Measurements from ENCODE around the gene AWAT2.

The AWAT2 gene

DNA sequence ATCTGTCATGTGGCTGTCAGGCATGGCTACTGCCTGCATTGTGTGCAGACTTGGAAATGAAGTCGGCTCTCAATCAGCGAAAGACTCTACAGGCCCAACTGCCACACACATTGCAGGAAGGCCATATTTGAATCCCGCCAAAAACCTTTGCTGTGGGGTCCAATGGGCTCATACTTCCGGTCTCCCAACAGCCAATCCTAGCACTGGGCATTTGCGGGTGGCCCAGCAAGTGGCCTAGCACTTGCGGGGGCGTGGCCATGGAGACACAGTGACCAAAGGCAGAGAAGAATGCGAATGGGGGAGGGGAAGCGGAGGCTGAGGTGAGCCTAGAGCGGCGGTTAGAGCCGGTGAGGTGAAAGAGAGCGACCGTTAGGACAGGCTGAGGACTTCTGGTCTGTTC, 12.3 kb upstream of the AWAT2 start, which contains the start of gene OTUD6A:
OTUD6A (plus strand) TSS at position 382 of the 400 bp plus-strand sequence. CDS start 68 bp downstream, outside the sequence.
- TF ChIP-seq, protein P1, sequence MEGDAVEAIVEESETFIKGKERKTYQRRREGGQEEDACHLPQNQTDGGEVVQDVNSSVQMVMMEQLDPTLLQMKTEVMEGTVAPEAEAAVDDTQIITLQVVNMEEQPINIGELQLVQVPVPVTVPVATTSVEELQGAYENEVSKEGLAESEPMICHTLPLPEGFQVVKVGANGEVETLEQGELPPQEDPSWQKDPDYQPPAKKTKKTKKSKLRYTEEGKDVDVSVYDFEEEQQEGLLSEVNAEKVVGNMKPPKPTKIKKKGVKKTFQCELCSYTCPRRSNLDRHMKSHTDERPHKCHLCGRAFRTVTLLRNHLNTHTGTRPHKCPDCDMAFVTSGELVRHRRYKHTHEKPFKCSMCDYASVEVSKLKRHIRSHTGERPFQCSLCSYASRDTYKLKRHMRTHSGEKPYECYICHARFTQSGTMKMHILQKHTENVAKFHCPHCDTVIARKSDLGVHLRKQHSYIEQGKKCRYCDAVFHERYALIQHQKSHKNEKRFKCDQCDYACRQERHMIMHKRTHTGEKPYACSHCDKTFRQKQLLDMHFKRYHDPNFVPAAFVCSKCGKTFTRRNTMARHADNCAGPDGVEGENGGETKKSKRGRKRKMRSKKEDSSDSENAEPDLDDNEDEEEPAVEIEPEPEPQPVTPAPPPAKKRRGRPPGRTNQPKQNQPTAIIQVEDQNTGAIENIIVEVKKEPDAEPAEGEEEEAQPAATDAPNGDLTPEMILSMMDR (conservative IDR thresholded peaks at IDR 0.05; ENCODE audit: low read depth, low read length), result no peak
- H3K79me2 ChIP-seq (ENCODE audit: insufficient read depth, low read depth), result no peaks in the 10 kb centered on the region
- no peaks in the 10 kb centered on the region for H3K36me3 ChIP-seq (ENCODE audit: insufficient read depth)
- H3K4me3 ChIP-seq (IDR thresholded peaks at IDR 0.05; ENCODE audit: insufficient read depth, low read depth, low read length), result no peak within 1 kb of the TSS
- H3K4me1 ChIP-seq (ENCODE audit: low read depth, poor library complexity, severe bottlenecking), result no peaks in the 10 kb centered on the region
- H3K27me3 ChIP-seq (ENCODE audit: insufficient read depth, low read depth), result no peaks in the 10 kb centered on the region
- H4K20me1 ChIP-seq (ENCODE audit: insufficient read depth), result no peaks in the 10 kb centered on the region
- no peak within 1 kb of the TSS for H2AFZ ChIP-seq (ENCODE audit: low read depth)
- no peak within 1 kb of the TSS for H3K27ac ChIP-seq
- no peak within 1 kb of the TSS for H3K4me2 ChIP-seq
- H3K9ac ChIP-seq, result no peak within 1 kb of the TSS

DNA sequence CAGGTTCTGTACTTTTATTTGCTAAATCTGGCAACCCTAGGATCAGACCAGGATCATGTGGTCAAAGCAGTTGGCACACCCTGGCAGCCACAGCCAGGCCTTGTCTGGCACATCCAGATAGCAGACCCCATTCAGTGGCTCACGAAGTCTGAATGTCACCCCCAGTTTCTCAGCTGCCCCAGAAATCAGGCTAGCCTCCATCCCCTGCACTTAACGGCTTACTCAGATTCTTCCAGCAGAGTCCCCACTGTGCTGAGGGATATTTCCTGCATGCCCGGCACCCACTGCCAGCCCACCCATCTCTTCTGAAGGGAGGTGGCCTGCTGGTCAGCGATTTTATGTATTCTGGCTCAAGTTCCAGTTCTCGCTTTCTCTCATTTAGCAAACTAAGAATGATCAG, 4.7 kb upstream of the AWAT2 start:
- H3K79me2 ChIP-seq (ENCODE audit: insufficient read depth, low read depth), result no peaks in the 10 kb centered on the region
- no peak overlapping the region for H3K4me2 ChIP-seq
- no peaks in the 10 kb centered on the region for H3K27me3 ChIP-seq (ENCODE audit: insufficient read depth, low read depth)
- TF ChIP-seq, protein P1 (conservative IDR thresholded peaks at IDR 0.05; ENCODE audit: low read depth, low read length), result no peak
- H2AFZ ChIP-seq (ENCODE audit: low read depth), result no peak overlapping the region
- H3K27ac ChIP-seq, result no peak overlapping the region
- no peak overlapping the region for H3K9ac ChIP-seq
- no peaks in the 10 kb centered on the region for H3K36me3 ChIP-seq (ENCODE audit: insufficient read depth)
- no peaks in the 10 kb centered on the region for H4K20me1 ChIP-seq (ENCODE audit: insufficient read depth)
- no peak overlapping the region for H3K4me3 ChIP-seq (IDR thresholded peaks at IDR 0.05; ENCODE audit: insufficient read depth, low read depth, low read length)
- no peaks in the 10 kb centered on the region for H3K4me1 ChIP-seq (ENCODE audit: low read depth, poor library complexity, severe bottlenecking)

DNA sequence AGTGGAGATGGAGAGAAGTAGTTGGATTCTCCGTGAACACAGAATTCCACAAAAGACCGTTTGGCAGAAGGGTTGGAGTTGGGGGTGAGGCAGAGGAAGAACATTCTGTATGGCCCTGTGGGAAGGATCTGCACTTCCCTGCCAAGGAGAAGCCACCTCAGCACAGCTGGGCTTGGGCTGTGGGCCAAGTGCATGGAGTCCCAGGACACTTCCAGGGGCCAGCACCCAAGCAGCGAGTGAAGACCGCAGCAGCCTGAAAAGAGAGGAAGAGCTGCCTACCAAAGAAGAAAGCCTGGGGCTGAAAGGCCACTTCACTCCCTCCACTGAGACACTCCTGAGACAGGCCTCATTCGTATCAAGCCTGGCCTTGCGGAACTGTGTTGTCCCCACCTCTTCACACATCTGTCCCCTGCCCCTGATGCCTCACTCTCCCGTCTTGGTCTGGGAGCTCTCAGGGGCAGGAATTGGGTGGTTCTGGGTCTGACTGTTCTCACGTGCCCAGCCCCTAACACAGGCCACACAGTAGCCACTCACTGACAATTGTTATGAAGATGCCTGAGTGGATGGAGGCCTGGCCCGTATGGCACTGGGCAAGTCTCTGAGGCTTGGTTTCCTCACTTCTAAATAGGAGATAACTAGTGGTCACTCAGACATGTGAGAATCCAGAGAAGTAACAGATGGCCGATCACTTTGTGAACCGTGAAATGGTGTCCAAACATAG, 3.3 kb upstream of the AWAT2 start:
- no peaks in the 10 kb centered on the region for H4K20me1 ChIP-seq (ENCODE audit: insufficient read depth)
- no peaks in the 10 kb centered on the region for H3K27me3 ChIP-seq (ENCODE audit: insufficient read depth, low read depth)
- H3K79me2 ChIP-seq (ENCODE audit: insufficient read depth, low read depth), result no peaks in the 10 kb centered on the region
- no peak overlapping the region for H2AFZ ChIP-seq (ENCODE audit: low read depth)
- H3K9ac ChIP-seq, result no peak overlapping the region
- H3K36me3 ChIP-seq (ENCODE audit: insufficient read depth), result no peaks in the 10 kb centered on the region
- no peaks in the 10 kb centered on the region for H3K4me1 ChIP-seq (ENCODE audit: low read depth, poor library complexity, severe bottlenecking)
- H3K27ac ChIP-seq, result no peak overlapping the region
- no peak overlapping the region for H3K4me2 ChIP-seq
- TF ChIP-seq, protein P1 (conservative IDR thresholded peaks at IDR 0.05; ENCODE audit: low read depth, low read length), result no peak
- H3K4me3 ChIP-seq (IDR thresholded peaks at IDR 0.05; ENCODE audit: insufficient read depth, low read depth, low read length), result no peak overlapping the region

DNA sequence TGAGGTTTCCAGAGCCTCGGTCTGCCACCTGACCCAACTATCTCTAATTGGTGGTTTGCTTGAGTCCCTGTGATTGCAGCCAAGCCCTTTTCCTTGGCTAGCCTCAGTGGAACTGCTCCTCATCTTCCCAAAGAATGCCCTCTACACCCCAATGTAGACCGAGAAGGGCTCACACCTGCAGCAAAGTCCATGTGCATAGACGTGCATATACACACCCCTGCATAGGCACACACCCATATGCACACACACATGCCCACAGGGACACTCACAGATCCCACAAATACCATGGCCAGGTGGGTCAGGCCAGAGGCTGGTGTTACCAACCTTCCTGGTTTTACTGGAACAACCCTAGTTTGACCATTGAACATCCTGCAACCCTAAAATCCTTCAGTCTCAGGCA, 332 bp downstream of the AWAT2 start:
- Histone ChIP-seq H4K20me1 (ENCODE audit: insufficient read depth) (no peaks in the 10 kb centered on the region), H3K4me3 (IDR thresholded peaks at IDR 0.05; ENCODE audit: insufficient read depth, low read depth, low read length) (no peak overlapping the region), H3K27me3 (ENCODE audit: insufficient read depth, low read depth) (no peaks in the 10 kb centered on the region), H3K36me3 (ENCODE audit: insufficient read depth) (no peaks in the 10 kb centered on the region), H3K4me1 (ENCODE audit: low read depth, poor library complexity, severe bottlenecking) (no peaks in the 10 kb centered on the region), H2AFZ (ENCODE audit: low read depth) (no peak overlapping the region), H3K4me2 (no peak overlapping the region), H3K27ac (no peak overlapping the region), H3K79me2 (ENCODE audit: insufficient read depth, low read depth) (no peaks in the 10 kb centered on the region), H3K9ac (no peak overlapping the region)
- TF ChIP-seq, protein P1 (conservative IDR thresholded peaks at IDR 0.05; ENCODE audit: low read depth, low read length), result no peak

Data from KMS-11 (cell line).